ENCODE results near the gene SLC35B2. TPM values are rescaled to one million over a fixed set of nuclear protein-coding genes. Genes with fewer than 3 reads are reported as not detected.

Gene SLC35B2
- total and polyA plus RNA-seq, 9 of the 15 experiments (the other 6 are each of a cell fraction or from before 2014, with no cell fraction given): 14.5 to 59.1 (median 47.1) TPM

GRCh38 chr6:44257753-44258324 lies 511 bp upstream of the SLC35B2 start (continued):
- TF ChIP-seq MIER1 (IDR thresholded peaks at IDR 0.05; ENCODE audit: low read depth) (0 out of 2 replicates have a peak, but pooled peaks have one; percentile 16), RBM22 (IDR thresholded peaks at IDR 0.05; ENCODE audit: low read depth, low read length, poor library complexity, severe bottlenecking) (no peak), RFX5 (IDR thresholded peaks at IDR 0.05; ENCODE audit: low read depth, low read length) (no peak), NUFIP1 (IDR thresholded peaks at IDR 0.05; ENCODE audit: partially characterized antibody) (no peak), PPARD (CRISPR knock-in tag; IDR thresholded peaks at IDR 0.05) (no peak), ARID3A (IDR thresholded peaks at IDR 0.05; ENCODE audit: borderline replicate concordance, low read depth, low read length) (no peak; the same call in 1 of the 2 replicates), CSDE1 (IDR thresholded peaks at IDR 0.05) (no peak; a peak in 1 of 4 replicates), SP2 (IDR thresholded peaks at IDR 0.05; ENCODE audit: extremely low read depth, low read depth, low read length, poor library complexity, severe bottlenecking) (no peak), IRF2 (CRISPR knock-in tag; IDR thresholded peaks at IDR 0.05) (no peak), KLF10 (CRISPR knock-in tag; IDR thresholded peaks at IDR 0.05) (no peak), BHLHE40 (IDR thresholded peaks at IDR 0.05; ENCODE audit: low read length) (no peak), HOXB6 (CRISPR knock-in tag; IDR thresholded peaks at IDR 0.05; ENCODE audit: borderline replicate concordance) (no peak)
- TF ChIP-seq, protein P1, sequence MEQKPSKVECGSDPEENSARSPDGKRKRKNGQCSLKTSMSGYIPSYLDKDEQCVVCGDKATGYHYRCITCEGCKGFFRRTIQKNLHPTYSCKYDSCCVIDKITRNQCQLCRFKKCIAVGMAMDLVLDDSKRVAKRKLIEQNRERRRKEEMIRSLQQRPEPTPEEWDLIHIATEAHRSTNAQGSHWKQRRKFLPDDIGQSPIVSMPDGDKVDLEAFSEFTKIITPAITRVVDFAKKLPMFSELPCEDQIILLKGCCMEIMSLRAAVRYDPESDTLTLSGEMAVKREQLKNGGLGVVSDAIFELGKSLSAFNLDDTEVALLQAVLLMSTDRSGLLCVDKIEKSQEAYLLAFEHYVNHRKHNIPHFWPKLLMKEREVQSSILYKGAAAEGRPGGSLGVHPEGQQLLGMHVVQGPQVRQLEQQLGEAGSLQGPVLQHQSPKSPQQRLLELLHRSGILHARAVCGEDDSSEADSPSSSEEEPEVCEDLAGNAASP (IDR thresholded peaks at IDR 0.05): no peak
- TF ChIP-seq, protein P2, sequence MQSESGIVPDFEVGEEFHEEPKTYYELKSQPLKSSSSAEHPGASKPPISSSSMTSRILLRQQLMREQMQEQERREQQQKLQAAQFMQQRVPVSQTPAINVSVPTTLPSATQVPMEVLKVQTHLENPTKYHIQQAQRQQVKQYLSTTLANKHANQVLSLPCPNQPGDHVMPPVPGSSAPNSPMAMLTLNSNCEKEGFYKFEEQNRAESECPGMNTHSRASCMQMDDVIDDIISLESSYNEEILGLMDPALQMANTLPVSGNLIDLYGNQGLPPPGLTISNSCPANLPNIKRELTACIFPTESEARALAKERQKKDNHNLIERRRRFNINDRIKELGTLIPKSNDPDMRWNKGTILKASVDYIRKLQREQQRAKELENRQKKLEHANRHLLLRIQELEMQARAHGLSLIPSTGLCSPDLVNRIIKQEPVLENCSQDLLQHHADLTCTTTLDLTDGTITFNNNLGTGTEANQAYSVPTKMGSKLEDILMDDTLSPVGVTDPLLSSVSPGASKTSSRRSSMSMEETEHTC (IDR thresholded peaks at IDR 0.05): no peak
- TF ChIP-seq, protein P3, sequence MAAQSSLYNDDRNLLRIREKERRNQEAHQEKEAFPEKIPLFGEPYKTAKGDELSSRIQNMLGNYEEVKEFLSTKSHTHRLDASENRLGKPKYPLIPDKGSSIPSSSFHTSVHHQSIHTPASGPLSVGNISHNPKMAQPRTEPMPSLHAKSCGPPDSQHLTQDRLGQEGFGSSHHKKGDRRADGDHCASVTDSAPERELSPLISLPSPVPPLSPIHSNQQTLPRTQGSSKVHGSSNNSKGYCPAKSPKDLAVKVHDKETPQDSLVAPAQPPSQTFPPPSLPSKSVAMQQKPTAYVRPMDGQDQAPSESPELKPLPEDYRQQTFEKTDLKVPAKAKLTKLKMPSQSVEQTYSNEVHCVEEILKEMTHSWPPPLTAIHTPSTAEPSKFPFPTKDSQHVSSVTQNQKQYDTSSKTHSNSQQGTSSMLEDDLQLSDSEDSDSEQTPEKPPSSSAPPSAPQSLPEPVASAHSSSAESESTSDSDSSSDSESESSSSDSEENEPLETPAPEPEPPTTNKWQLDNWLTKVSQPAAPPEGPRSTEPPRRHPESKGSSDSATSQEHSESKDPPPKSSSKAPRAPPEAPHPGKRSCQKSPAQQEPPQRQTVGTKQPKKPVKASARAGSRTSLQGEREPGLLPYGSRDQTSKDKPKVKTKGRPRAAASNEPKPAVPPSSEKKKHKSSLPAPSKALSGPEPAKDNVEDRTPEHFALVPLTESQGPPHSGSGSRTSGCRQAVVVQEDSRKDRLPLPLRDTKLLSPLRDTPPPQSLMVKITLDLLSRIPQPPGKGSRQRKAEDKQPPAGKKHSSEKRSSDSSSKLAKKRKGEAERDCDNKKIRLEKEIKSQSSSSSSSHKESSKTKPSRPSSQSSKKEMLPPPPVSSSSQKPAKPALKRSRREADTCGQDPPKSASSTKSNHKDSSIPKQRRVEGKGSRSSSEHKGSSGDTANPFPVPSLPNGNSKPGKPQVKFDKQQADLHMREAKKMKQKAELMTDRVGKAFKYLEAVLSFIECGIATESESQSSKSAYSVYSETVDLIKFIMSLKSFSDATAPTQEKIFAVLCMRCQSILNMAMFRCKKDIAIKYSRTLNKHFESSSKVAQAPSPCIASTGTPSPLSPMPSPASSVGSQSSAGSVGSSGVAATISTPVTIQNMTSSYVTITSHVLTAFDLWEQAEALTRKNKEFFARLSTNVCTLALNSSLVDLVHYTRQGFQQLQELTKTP (IDR thresholded peaks at IDR 0.05; ENCODE audit: low read depth in 1 of 2, partially characterized antibody in 2 of 2): no peak
- TF ChIP-seq, protein P4, sequence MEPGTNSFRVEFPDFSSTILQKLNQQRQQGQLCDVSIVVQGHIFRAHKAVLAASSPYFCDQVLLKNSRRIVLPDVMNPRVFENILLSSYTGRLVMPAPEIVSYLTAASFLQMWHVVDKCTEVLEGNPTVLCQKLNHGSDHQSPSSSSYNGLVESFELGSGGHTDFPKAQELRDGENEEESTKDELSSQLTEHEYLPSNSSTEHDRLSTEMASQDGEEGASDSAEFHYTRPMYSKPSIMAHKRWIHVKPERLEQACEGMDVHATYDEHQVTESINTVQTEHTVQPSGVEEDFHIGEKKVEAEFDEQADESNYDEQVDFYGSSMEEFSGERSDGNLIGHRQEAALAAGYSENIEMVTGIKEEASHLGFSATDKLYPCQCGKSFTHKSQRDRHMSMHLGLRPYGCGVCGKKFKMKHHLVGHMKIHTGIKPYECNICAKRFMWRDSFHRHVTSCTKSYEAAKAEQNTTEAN (CRISPR knock-in tag; IDR thresholded peaks at IDR 0.05): no peak

Data from K562 (cell line).